Gastrocnemius medialis (tissue), 4 donors: Measurements from ENCODE around the gene STXBP4. TPM values are rescaled to one million over a fixed set of nuclear protein-coding genes. Genes with fewer than 3 reads are reported as not detected.

ENCODE experiments used
- ATAC-seq, 2 donors: fragments of 150-250 bp; one replicate each; pipeline ENCODE4 v1.9.1; 2016
- DNase-seq, 2 donors: peaks; one replicate each; pipeline ENCODE4 v3.0.0-alpha.2; 2019
- H3K27ac ChIP-seq, 4 donors: fragments of 200-600 bp; sonication (generic); 1 replicate in 1 of 4; 2 replicates in 3 of 4; pipeline ENCODE4 v1.5.1; 2016 to 2018; ENCODE audit warnings: mild to moderate bottlenecking in 2 of 4, moderate library complexity in 1 of 4
- H3K27me3 ChIP-seq, 3 donors: fragments of 200-600 bp; sonication (generic) in 2 of 3; 1 replicate in 1 of 3; 2 replicates in 2 of 3; pipeline versions ENCODE4 v1.5.1 to v1.6.0; 2016 to 2019; ENCODE audit warnings: mild to moderate bottlenecking in 1 of 3, moderate library complexity in 1 of 3
- H3K36me3 ChIP-seq, 2 donors: fragments of 200-600 bp; sonication (generic) in 1 of 2; one replicate each; pipeline ENCODE4 v1.5.1; 2017 to 2018
- H3K4me1 ChIP-seq, 2 donors: fragments of 200-600 bp; sonication (generic) in 1 of 2; one replicate each; pipeline ENCODE4 v1.5.1; 2016 to 2017; ENCODE audit warnings: mild to moderate bottlenecking in 2 of 2
- H3K4me3 ChIP-seq, 4 donors: fragments of 200-600 bp; sonication (generic) in 3 of 4; 1 replicate in 1 of 4; 2 replicates in 3 of 4; pipeline ENCODE4 v1.5.1; 2016 to 2019; ENCODE audit warnings: mild to moderate bottlenecking in 2 of 4
- H3K9me3 ChIP-seq, 3 donors: fragments of 200-600 bp; sonication (generic) in 2 of 3; 1 replicate in 1 of 3; 2 replicates in 2 of 3; pipeline ENCODE4 v1.5.1; 2016 to 2019
- POLR2A ChIP-seq, 2 donors: fragments of 450-650 bp; IDR thresholded peaks; one replicate each; pipeline ENCODE4 v1.6.1; 2017; ENCODE audit warnings: antibody characterized with exemption in 2 of 2, mild to moderate bottlenecking in 2 of 2, moderate library complexity in 2 of 2
- in situ Hi-C, 4 donors: fragments of 200-750 bp; cut with MboI; loops; one replicate each; pipeline versions ENCODE4 v1.15.0 to v1.8.0; 2017; ENCODE audit warnings: low sequenced_read_pairs in 4 of 4
- intact Hi-C: fragments of 100-400 bp; cut with DNase I; formaldehyde crosslinking; loops from one replicate; pipeline ENCODE4 v1.15.1; 2023; ENCODE audit warnings: low total_unique reads
- total RNA-seq, 4 donors: library from RNA; depleted of rRNA; stranded (reverse); fragments of >200 nt; gene quantifications; one replicate each; pipeline versions ENCODE4 v1.1.0 to v1.2.3, GENCODE V29; 2016
- TF ChIP-seq, protein P1 (sequence below), 5 experiments: fragments of 450-650 bp in 3 of 5; fragments of 200-600 bp in 2 of 5; sonication (generic) in 2 of 5; IDR thresholded peaks in 4 of 5; conservative IDR thresholded peaks in 1 of 5; 1 replicate in 4 of 5; 2 replicates in 1 of 5; pipeline ENCODE4 v1.5.1; 2016 to 2019; ENCODE audit warnings: antibody characterized with exemption in 5 of 5, mild to moderate bottlenecking in 3 of 5, moderate library complexity in 3 of 5

STXBP4 gene
- total RNA-seq, 4 donors from 2014 or later = 1.4 to 20.7 (median 9.6) TPM

DNA sequence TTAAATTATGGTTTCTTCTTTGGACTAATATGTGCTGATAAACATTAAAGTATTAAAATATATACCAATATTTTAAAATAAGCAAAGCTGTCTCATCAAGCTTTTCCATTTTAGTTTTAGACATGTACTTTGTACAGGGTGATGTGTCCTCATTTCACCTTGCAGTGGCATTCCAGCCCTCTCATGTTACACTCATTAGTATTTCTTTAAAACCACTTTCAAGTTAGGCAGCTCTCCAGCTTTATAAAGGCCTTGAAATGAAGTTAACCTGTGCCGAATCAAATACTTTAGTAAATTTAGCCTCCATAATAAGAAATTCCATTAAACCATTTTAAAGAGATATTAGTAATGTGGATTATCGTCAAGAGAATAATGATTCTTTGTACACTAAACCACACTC is 188.6 kb downstream of the STXBP4 start:
- TF ChIP-seq, protein P1, sequence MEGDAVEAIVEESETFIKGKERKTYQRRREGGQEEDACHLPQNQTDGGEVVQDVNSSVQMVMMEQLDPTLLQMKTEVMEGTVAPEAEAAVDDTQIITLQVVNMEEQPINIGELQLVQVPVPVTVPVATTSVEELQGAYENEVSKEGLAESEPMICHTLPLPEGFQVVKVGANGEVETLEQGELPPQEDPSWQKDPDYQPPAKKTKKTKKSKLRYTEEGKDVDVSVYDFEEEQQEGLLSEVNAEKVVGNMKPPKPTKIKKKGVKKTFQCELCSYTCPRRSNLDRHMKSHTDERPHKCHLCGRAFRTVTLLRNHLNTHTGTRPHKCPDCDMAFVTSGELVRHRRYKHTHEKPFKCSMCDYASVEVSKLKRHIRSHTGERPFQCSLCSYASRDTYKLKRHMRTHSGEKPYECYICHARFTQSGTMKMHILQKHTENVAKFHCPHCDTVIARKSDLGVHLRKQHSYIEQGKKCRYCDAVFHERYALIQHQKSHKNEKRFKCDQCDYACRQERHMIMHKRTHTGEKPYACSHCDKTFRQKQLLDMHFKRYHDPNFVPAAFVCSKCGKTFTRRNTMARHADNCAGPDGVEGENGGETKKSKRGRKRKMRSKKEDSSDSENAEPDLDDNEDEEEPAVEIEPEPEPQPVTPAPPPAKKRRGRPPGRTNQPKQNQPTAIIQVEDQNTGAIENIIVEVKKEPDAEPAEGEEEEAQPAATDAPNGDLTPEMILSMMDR (IDR thresholded peaks at IDR 0.05 in 4 of 5, conservative IDR thresholded peaks at IDR 0.05 in 1 of 5) = no peak
- TF ChIP-seq POLR2A (IDR thresholded peaks at IDR 0.05) = no peak
- Histone ChIP-seq H3K27ac (no peak overlapping the region), H3K27me3 (no peaks in the 10 kb centered on the region), H3K4me3 (no peak overlapping the region), H3K4me1 (peaks cover 0 to 17% of the 10 kb centered on the region in 2 donors), H3K9me3 (no peaks in the 10 kb centered on the region), H3K36me3 (no peaks in the 10 kb centered on the region)
- no peak for ATAC-seq
- intact Hi-C loops (no loop called here), in situ Hi-C loops (no loop called here)
- no peak for DNase-seq

DNA sequence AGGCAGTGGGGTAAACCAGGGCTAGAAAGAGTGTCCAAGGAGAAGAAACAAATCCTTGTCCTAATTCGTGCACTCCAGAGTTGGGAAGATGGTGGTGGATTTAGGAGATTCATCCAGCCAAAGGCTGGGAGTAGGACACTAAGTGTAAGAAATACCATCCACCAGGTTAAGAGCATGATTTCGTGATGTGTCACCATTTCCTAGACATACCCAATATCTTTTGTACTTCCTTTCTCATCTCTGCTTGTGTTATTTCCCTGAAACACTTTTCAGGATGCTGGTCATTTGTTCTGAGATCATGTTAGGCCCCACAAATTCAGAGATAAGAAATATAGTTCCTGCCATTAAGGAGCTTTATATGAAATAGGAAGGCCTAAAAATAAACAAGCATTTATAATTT is 189.9 kb downstream of the STXBP4 start:
- Histone ChIP-seq H3K27me3 (no peaks in the 10 kb centered on the region), H3K4me1 (peaks cover 0 to 17% of the 10 kb centered on the region in 2 donors), H3K36me3 (no peaks in the 10 kb centered on the region), H3K4me3 (no peak overlapping the region), H3K27ac (no peak overlapping the region), H3K9me3 (no peaks in the 10 kb centered on the region)
- intact Hi-C loops = no loop called here
- in situ Hi-C loops = no loop called here
- no peak for ATAC-seq
- no peak for TF ChIP-seq POLR2A (IDR thresholded peaks at IDR 0.05)
- no peak for DNase-seq

DNA sequence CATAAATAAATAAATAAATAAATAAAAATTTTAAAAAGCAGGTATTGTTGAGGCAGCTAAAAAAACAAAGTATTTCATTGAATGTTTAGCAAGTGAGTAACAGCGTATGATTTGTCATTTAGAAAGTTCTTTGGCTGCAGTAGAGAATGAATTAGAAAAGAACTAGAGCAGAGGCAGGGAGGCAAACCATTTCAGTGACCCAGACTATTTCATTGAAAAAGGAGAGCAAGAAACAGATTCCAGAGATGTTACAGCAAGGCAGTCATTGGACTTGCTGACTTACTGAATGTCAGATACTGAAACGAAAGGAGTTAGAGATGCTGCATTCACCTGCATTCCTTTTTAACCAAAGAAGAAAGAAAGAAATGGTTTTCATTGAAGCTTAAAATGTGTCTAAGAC is 190.7 kb downstream of the STXBP4 start:
- intact Hi-C loops (no loop called here), in situ Hi-C loops (no loop called here)
- H3K9me3 ChIP-seq = no peaks in the 10 kb centered on the region
- H3K4me1 ChIP-seq = peaks cover 0 to 17% of the 10 kb centered on the region in 2 donors
- no peak overlapping the region for H3K27ac ChIP-seq
- ATAC-seq (no peak), DNase-seq (no peak)
- TF ChIP-seq, protein P1 (IDR thresholded peaks at IDR 0.05 in 4 of 5, conservative IDR thresholded peaks at IDR 0.05 in 1 of 5) = no peak
- TF ChIP-seq POLR2A (IDR thresholded peaks at IDR 0.05) = no peak
- no peaks in the 10 kb centered on the region for H3K36me3 ChIP-seq
- no peaks in the 10 kb centered on the region for H3K27me3 ChIP-seq
- no peak overlapping the region for H3K4me3 ChIP-seq

DNA sequence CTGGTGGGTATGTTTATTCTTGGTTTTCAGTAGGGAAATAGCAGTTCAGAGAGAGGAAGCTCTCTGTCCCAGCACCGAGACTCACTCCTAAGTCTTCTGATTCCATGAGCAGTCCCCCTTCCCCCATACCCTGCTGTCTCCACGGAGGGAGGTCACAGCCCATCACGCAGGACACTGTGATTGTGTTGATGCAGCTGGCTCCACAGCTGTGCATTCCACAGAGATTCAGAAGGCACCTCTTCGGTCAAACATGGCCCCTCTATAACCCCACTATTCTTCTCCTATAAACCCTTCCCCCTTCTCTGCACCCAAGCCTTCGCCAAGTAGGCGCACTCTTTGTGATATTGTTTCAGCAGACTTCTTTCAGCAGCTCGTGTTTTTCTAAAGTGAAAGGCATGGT is 191.9 kb downstream of the STXBP4 start:
- ATAC-seq (no peak), DNase-seq (no peak)
- Histone ChIP-seq H3K27ac (no peak overlapping the region), H3K36me3 (no peaks in the 10 kb centered on the region), H3K27me3 (no peaks in the 10 kb centered on the region), H3K4me3 (no peak overlapping the region), H3K9me3 (no peaks in the 10 kb centered on the region), H3K4me1 (peaks cover 0 to 16% of the 10 kb centered on the region in 2 donors)
- intact Hi-C loops (no loop called here), in situ Hi-C loops (no loop called here)
- no peak for TF ChIP-seq POLR2A (IDR thresholded peaks at IDR 0.05)

DNA sequence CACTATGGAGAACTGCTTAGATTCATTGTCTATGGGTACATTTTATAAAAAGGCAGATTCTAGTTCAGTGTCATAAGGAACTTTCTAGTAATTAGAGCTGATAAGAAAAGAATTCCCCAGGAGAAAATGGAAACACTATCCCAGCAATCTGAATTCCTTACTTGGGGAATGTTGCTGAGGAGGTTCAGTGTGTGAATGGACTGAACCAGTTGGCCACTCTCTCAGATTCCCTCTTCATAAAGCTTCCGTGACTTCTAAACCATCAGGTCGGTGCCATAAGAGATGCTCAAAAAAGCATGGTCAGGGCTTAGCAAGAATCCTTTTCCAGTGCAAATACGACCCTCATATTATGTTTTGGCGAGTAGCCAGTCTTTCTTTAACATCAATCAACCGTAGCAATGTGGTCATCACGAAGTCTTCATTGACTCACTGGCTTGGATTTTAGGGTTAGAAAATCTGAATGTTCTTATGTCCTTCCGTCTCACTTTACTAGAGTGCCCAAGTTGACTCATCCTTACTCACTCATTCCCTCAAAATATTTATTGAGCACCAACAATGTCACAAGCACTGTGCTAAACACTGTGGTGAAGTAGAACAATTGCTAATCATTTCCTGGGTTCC is 193.5 kb downstream of the STXBP4 start:
- intact Hi-C loops (no loop called here), in situ Hi-C loops (no loop called here)
- H3K9me3 ChIP-seq = no peaks in the 10 kb centered on the region

More for the DNA sequence above, 193.5 kb downstream of the STXBP4 start:
- H3K36me3 ChIP-seq = no peaks in the 10 kb centered on the region
- H3K27ac ChIP-seq = no peak overlapping the region
- H3K27me3 ChIP-seq = no peaks in the 10 kb centered on the region
- no peak for TF ChIP-seq POLR2A (IDR thresholded peaks at IDR 0.05)
- TF ChIP-seq, protein P1 (IDR thresholded peaks at IDR 0.05 in 4 of 5, conservative IDR thresholded peaks at IDR 0.05 in 1 of 5) = no peak
- H3K4me1 ChIP-seq = peaks cover 0 to 3% of the 10 kb centered on the region in 2 donors
- ATAC-seq (no peak), DNase-seq (no peak)
- H3K4me3 ChIP-seq = no peak overlapping the region
